Measurements from ENCODE around the gene CCDC81. TPM values are rescaled to one million over a fixed set of nuclear protein-coding genes. Genes with fewer than 3 reads are reported as not detected.

Gene CCDC81
- total RNA-seq, 1 experiment from 2014 or later = 0.11 TPM

- intact Hi-C loops (cut with micrococcal nuclease) = no loop called here
- DNase-seq (no peak), ATAC-seq (no peak)
- ChIA-PET POLR2A (ENCODE audit: unreplicated experiment) (no interaction called here), CTCF (no interaction called here)
- Histone ChIP-seq H4K20me1 (ENCODE audit: low read length) (no peaks in the 10 kb centered on the region), H3K9me3 (ENCODE audit: low read length) (no peaks in the 10 kb centered on the region), H3K9ac (ENCODE audit: low read length) (no peak overlapping the region), H3K4me1 (ENCODE audit: insufficient read depth, low read length) (peaks cover 5% of the 10 kb centered on the region), H3K9me2 (replicated peaks; ENCODE audit: low read length) (no peaks in the 10 kb centered on the region), H3K27ac (ENCODE audit: low read length) (no peak overlapping the region), H3K4me3 (ENCODE audit: low read length) (no peak overlapping the region), H3K4me2 (ENCODE audit: low read length) (no peak overlapping the region), H2AFZ (ENCODE audit: low read length) (no peak overlapping the region), H3K27me3 (ENCODE audit: low read length) (no peaks in the 10 kb centered on the region), H3F3A (ENCODE audit: low read length, unreplicated experiment) (no peaks in the 10 kb centered on the region), H3K79me2 (ENCODE audit: low read length) (no peaks in the 10 kb centered on the region), H3K36me3 (ENCODE audit: low read depth, low read length) (no peaks in the 10 kb centered on the region)
- BruUV-seq (replicated peaks) = no TSS peak
- TF ChIP-seq CTCF (conservative IDR thresholded peaks at IDR 0.05; ENCODE audit: low read depth, low read length) = no peak
Measured at GRCh38 chr11:86440843-86441242, 66.2 kb downstream of the CCDC81 start.

- no peaks in the 10 kb centered on the region for H4K20me1 ChIP-seq (ENCODE audit: low read length)
- H2AFZ ChIP-seq (ENCODE audit: low read length) = no peak overlapping the region
- no peaks in the 10 kb centered on the region for H3K79me2 ChIP-seq (ENCODE audit: low read length)
- POLR2A ChIA-PET (ENCODE audit: unreplicated experiment) = no interaction called here
- CTCF ChIA-PET = no interaction called here
- H3K4me2 ChIP-seq (ENCODE audit: low read length) = no peak overlapping the region
- no peak overlapping the region for H3K27ac ChIP-seq (ENCODE audit: low read length)
- no peaks in the 10 kb centered on the region for H3K9me2 ChIP-seq (replicated peaks; ENCODE audit: low read length)
- H3K27me3 ChIP-seq (ENCODE audit: low read length) = no peaks in the 10 kb centered on the region
- no peaks in the 10 kb centered on the region for H3F3A ChIP-seq (ENCODE audit: low read length, unreplicated experiment)
- ATAC-seq (no peak), DNase-seq (no peak)
- no peak overlapping the region for H3K9ac ChIP-seq (ENCODE audit: low read length)
- no peak overlapping the region for H3K4me3 ChIP-seq (ENCODE audit: low read length)
- intact Hi-C loops (cut with micrococcal nuclease) = no loop called here
- H3K4me1 ChIP-seq (ENCODE audit: insufficient read depth, low read length) = peaks cover 5% of the 10 kb centered on the region
- TF ChIP-seq EZH2 (IDR thresholded peaks at IDR 0.05; ENCODE audit: low read length, unreplicated experiment) = no peak
- no peak for TF ChIP-seq CTCF (conservative IDR thresholded peaks at IDR 0.05; ENCODE audit: low read depth, low read length)
- BruUV-seq (replicated peaks) = no TSS peak
- no peaks in the 10 kb centered on the region for H3K36me3 ChIP-seq (ENCODE audit: low read depth, low read length)
- H3K9me3 ChIP-seq (ENCODE audit: low read length) = no peaks in the 10 kb centered on the region
Measured at GRCh38 chr11:86442420-86442819, 67.7 kb downstream of the CCDC81 start.

GRCh38 chr11:86442827-86443226 lies 68.1 kb downstream of the CCDC81 start:
- no peak for ATAC-seq
- Histone ChIP-seq H3K79me2 (ENCODE audit: low read length) (no peaks in the 10 kb centered on the region), H3K27me3 (ENCODE audit: low read length) (no peaks in the 10 kb centered on the region), H3K9ac (ENCODE audit: low read length) (no peak overlapping the region), H3K27ac (ENCODE audit: low read length) (no peak overlapping the region), H2AFZ (ENCODE audit: low read length) (no peak overlapping the region), H3K9me3 (ENCODE audit: low read length) (no peaks in the 10 kb centered on the region), H3K36me3 (ENCODE audit: low read depth, low read length) (no peaks in the 10 kb centered on the region), H3K4me3 (ENCODE audit: low read length) (no peak overlapping the region), H3F3A (ENCODE audit: low read length, unreplicated experiment) (no peaks in the 10 kb centered on the region), H3K4me1 (ENCODE audit: insufficient read depth, low read length) (peaks cover 5% of the 10 kb centered on the region), H4K20me1 (ENCODE audit: low read length) (no peaks in the 10 kb centered on the region), H3K9me2 (replicated peaks; ENCODE audit: low read length) (no peaks in the 10 kb centered on the region), H3K4me2 (ENCODE audit: low read length) (no peak overlapping the region)
- TF ChIP-seq EZH2 (IDR thresholded peaks at IDR 0.05; ENCODE audit: low read length, unreplicated experiment) (no peak), EZH2phosphoT487 (IDR thresholded peaks at IDR 0.05; ENCODE audit: borderline replicate concordance, low read length) (no peak), CTCF (conservative IDR thresholded peaks at IDR 0.05; ENCODE audit: low read depth, low read length) (no peak)
- CTCF ChIA-PET = no interaction called here
- intact Hi-C loops (cut with micrococcal nuclease) = no loop called here
- POLR2A ChIA-PET (ENCODE audit: unreplicated experiment) = no interaction called here
- no peak for DNase-seq
- no TSS peak for BruUV-seq (replicated peaks)
